ENCODE results near the gene UHRF1.

- no peak for TF ChIP-seq RAD21 (IDR thresholded peaks at IDR 0.05)
- TF ChIP-seq, protein P1, sequence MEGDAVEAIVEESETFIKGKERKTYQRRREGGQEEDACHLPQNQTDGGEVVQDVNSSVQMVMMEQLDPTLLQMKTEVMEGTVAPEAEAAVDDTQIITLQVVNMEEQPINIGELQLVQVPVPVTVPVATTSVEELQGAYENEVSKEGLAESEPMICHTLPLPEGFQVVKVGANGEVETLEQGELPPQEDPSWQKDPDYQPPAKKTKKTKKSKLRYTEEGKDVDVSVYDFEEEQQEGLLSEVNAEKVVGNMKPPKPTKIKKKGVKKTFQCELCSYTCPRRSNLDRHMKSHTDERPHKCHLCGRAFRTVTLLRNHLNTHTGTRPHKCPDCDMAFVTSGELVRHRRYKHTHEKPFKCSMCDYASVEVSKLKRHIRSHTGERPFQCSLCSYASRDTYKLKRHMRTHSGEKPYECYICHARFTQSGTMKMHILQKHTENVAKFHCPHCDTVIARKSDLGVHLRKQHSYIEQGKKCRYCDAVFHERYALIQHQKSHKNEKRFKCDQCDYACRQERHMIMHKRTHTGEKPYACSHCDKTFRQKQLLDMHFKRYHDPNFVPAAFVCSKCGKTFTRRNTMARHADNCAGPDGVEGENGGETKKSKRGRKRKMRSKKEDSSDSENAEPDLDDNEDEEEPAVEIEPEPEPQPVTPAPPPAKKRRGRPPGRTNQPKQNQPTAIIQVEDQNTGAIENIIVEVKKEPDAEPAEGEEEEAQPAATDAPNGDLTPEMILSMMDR (IDR thresholded peaks at IDR 0.05; ENCODE audit: low read depth, low read length, missing input control): no peak
- no peak for TF ChIP-seq GABPA (IDR thresholded peaks at IDR 0.05 in 1 of 2, conservative IDR thresholded peaks at IDR 0.05 in 1 of 2)
- TF ChIP-seq, protein P2, sequence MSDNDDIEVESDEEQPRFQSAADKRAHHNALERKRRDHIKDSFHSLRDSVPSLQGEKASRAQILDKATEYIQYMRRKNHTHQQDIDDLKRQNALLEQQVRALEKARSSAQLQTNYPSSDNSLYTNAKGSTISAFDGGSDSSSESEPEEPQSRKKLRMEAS (IDR thresholded peaks at IDR 0.05): no peak
- TF ChIP-seq REST (IDR thresholded peaks at IDR 0.05): peak; percentile 57
- TF ChIP-seq EGR1 (IDR thresholded peaks at IDR 0.05; ENCODE audit: low read depth in 2 of 2): no peak
- TF ChIP-seq YY1 (IDR thresholded peaks at IDR 0.05): peak; percentile 29
- no peak for TF ChIP-seq JUND (IDR thresholded peaks at IDR 0.05)
Observed at GRCh38 chr19:4979211-4979807, 70.0 kb downstream of the UHRF1 start.
